Measurements from ENCODE around the gene ITPR1. TPM values are rescaled to one million over a fixed set of nuclear protein-coding genes. Genes with fewer than 3 reads are reported as not detected.

ITPR1 gene
- total RNA-seq, 4 donors from 2014 or later: 15.3 to 50.2 (median 28.7) TPM

GRCh38 chr3:4543110-4543509 is 50.0 kb downstream of the ITPR1 start:
- Histone ChIP-seq H3K36me3 (no peaks in the 10 kb centered on the region), H3K9me3 (no peaks in the 10 kb centered on the region), H3K4me1 (peaks cover 0 to 4% (median 2%) of the 10 kb centered on the region in 4 donors), H3K27me3 (no peaks in the 10 kb centered on the region), H3K27ac (no peak overlapping the region), H3K4me3 (no peak overlapping the region)
- DNase-seq: no peak
- intact Hi-C loops (cut with DNase I; ENCODE audit: low total_unique reads): no loop called here
- in situ Hi-C loops (cut with MboI; ENCODE audit: low pct_ligation_motif_present in 1 of 4, low pct_unique_long_range_greater_than_20kb in 1 of 4, low sequenced_read_pairs in 3 of 4): no loop called here
- WGBS, 2 donors (ENCODE audit: low coverage in 1 of 2): 63 to 74% methylated on average over 2 of the region's 2 CpGs
- TF ChIP-seq EP300 (IDR thresholded peaks at IDR 0.05; ENCODE audit: low read depth) (no peak), CTCF (IDR thresholded peaks at IDR 0.05) (no peak), POLR2AphosphoS5 (IDR thresholded peaks at IDR 0.05) (no peak), POLR2A (IDR thresholded peaks at IDR 0.05) (no peak)

- Histone ChIP-seq H3K4me3 (no peak overlapping the region), H3K9me3 (no peaks in the 10 kb centered on the region), H3K4me1 (peaks cover 0 to 4% (median 4%) of the 10 kb centered on the region in 4 donors), H3K27me3 (no peaks in the 10 kb centered on the region), H3K27ac (peak overlapping the region; percentile 1 to 53 (median 34)), H3K36me3 (no peaks in the 10 kb centered on the region)
- in situ Hi-C loops (cut with MboI; ENCODE audit: low pct_ligation_motif_present in 1 of 4, low pct_unique_long_range_greater_than_20kb in 1 of 4, low sequenced_read_pairs in 3 of 4) (no loop called here), intact Hi-C loops (cut with DNase I; ENCODE audit: low total_unique reads) (no loop called here)
- DNase-seq: no peak
- WGBS, 2 donors (ENCODE audit: low coverage in 1 of 2): 61 to 65% methylated on average over 5 to 9 of the region's 9 CpGs
- TF ChIP-seq EP300 (IDR thresholded peaks at IDR 0.05; ENCODE audit: low read depth): no peak
- TF ChIP-seq POLR2A (IDR thresholded peaks at IDR 0.05): no peak
- no peak for TF ChIP-seq CTCF (IDR thresholded peaks at IDR 0.05)
- no peak for TF ChIP-seq POLR2AphosphoS5 (IDR thresholded peaks at IDR 0.05)
Measured at GRCh38 chr3:4546346-4547178, 53.4 kb downstream of the ITPR1 start.

- Histone ChIP-seq H3K27ac (peak overlapping the region in 1 of 4 donors; percentile 26), H3K9me3 (no peaks in the 10 kb centered on the region), H3K36me3 (no peaks in the 10 kb centered on the region), H3K4me3 (no peak overlapping the region), H3K27me3 (no peaks in the 10 kb centered on the region), H3K4me1 (peaks cover 0 to 4% (median 4%) of the 10 kb centered on the region in 4 donors)
- no peak for DNase-seq
- no peak for TF ChIP-seq EP300 (IDR thresholded peaks at IDR 0.05; ENCODE audit: low read depth)
- TF ChIP-seq CTCF (IDR thresholded peaks at IDR 0.05): no peak
- TF ChIP-seq POLR2A (IDR thresholded peaks at IDR 0.05): no peak
- TF ChIP-seq POLR2AphosphoS5 (IDR thresholded peaks at IDR 0.05): no peak
- intact Hi-C loops (cut with DNase I; ENCODE audit: low total_unique reads) (no loop called here), in situ Hi-C loops (cut with MboI; ENCODE audit: low pct_ligation_motif_present in 1 of 4, low pct_unique_long_range_greater_than_20kb in 1 of 4, low sequenced_read_pairs in 3 of 4) (no loop called here)
- 83 to 87% methylated on average over 4 of the region's 4 CpGs for WGBS, 2 donors (ENCODE audit: low coverage in 1 of 2)
Measured at GRCh38 chr3:4547799-4548198, 54.7 kb downstream of the ITPR1 start.

GRCh38 chr3:4548356-4548755 is 55.2 kb downstream of the ITPR1 start:
- H3K27me3 ChIP-seq: no peaks in the 10 kb centered on the region
- no peak for TF ChIP-seq POLR2A (IDR thresholded peaks at IDR 0.05)
- TF ChIP-seq CTCF (IDR thresholded peaks at IDR 0.05): no peak
- TF ChIP-seq EP300 (IDR thresholded peaks at IDR 0.05; ENCODE audit: low read depth): no peak
- no peak for TF ChIP-seq POLR2AphosphoS5 (IDR thresholded peaks at IDR 0.05)
- peaks cover 0 to 4% (median 4%) of the 10 kb centered on the region in 4 donors for H3K4me1 ChIP-seq
- DNase-seq: no peak
- in situ Hi-C loops (cut with MboI; ENCODE audit: low pct_ligation_motif_present in 1 of 4, low pct_unique_long_range_greater_than_20kb in 1 of 4, low sequenced_read_pairs in 3 of 4) (no loop called here), intact Hi-C loops (cut with DNase I; ENCODE audit: low total_unique reads) (no loop called here)
- WGBS, 2 donors (ENCODE audit: low coverage in 1 of 2): 63 to 70% methylated on average over 4 of the region's 4 CpGs
- no peaks in the 10 kb centered on the region for H3K9me3 ChIP-seq
- no peaks in the 10 kb centered on the region for H3K36me3 ChIP-seq
- H3K27ac ChIP-seq: no peak overlapping the region
- H3K4me3 ChIP-seq: no peak overlapping the region
